ENCODE data around the gene PRIM2.

- no peak for TF ChIP-seq CTCF (IDR thresholded peaks at IDR 0.05)
- no peak for TF ChIP-seq POLR2A (IDR thresholded peaks at IDR 0.05)
Observed at GRCh38 chr6:57342148-57342669, 24.8 kb downstream of the PRIM2 start.
